GM18873 (cell line): ENCODE data around the gene GLRA1.
"Not testable (repeated sequence)": the region's sequence is repeated elsewhere in the genome, so short reads cannot be mapped to it uniquely, and the experiment has no call there.

ENCODE experiments used
- ATAC-seq: cut with Tn5 transposase; IDR thresholded peaks from one replicate; pipeline ENCODE4 v1.9.1; 2021; ENCODE audit warnings: mild to moderate bottlenecking, moderate library complexity, moderate number of reproducible peaks; ENCODE audit not compliant: unreplicated experiment, low FRiP score

The GLRA1 gene

DNA sequence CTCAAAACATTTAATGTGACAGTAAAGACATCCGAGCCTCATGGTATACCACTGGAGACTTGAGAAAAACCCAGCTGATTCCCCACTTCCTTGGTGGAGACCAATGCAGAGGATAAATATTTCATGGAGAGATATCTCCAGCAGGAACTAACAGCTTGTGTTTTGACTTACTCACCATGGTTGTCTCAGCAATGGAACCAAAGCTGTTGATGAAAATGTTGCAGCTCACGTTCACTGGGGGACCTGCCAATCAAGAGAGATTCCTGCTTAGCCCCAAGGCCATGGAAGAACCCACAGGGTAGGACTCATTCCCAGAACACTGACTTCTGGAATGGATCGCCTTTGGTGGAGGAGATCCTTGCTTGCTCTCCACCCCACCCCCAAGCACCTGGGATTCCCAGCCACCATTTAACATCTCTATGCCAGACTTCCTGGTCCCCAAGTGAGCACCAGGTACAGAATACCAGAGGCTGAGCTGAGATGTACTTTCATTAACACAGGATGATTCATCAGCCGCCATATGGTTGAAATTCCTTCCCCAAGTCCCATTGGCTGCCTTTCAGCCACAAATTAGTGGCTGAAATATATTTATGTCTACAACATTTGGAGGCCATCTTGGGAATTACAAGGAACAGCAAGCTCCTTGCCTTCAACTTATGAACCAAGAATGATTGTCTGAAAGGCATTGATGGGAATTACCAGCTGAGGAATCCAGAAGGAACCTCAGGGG, 37.9 kb downstream of the GLRA1 start:
- no peak for ATAC-seq

DNA sequence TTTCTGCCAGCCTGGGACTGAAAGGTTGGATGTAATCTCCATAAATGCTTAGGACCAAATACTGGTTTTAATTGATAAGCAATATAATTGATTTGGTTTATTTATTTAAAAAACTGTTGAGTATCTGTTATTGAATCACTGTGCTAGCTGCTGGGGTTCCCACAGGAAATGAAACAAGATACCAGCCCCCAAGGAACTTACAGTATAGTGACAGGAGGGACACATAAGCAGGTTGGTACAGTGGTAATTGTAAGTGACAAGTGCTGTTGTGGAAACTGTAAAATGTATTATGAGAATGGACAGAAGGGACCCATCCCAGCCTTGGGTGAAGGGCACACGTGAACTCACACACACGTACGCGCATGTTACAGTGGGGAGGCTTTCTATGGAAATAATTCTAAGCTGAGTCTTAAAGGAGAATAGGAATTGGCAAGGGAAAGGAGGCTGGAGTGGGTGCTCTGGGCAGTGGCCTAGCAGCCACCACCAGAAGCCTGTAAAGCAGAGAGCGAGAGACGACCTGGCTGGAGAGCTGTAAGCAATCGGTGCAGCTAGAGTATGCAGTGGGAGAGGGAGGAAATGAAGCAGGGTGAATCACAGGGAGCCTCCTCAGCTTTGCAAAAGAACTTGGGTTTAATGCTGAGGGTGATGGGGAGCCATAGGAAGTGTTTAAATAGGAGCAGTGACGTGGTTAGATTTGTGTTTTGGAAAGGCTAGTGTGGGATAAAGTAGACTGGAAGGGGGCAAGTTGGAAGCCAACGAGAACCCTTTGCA, 39.3 kb downstream of the GLRA1 start:
- no peak for ATAC-seq

DNA sequence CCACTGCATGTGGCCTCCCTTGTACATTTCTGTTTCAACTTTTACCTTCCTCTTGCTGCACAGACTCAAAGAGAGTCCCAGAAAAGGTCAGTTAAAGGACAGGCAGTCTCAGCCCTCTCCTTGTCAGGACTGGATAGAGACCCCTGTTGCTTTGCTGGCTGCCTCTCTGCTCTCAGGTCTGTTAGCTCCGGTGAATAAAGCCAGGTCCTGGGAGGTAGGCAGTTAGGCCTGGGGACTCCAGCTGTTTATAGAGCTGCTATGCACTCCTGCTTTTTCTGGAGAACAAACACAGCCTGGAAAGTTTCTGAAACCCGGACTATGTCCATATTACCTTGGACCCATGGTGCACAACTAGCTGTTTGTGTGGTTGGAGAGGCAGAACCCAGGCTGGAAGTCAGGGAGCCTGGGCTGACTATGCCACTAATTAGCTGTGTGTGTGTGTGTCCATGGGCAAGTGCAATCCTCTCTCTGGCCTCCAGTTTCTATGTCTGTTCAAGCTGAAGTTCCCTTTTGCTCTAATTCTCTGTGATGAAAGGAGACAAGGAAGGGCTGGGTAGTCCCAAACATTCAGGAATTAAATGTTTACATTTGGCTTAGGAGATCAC, 42.9 kb downstream of the GLRA1 start:
- ATAC-seq, result no peak

DNA sequence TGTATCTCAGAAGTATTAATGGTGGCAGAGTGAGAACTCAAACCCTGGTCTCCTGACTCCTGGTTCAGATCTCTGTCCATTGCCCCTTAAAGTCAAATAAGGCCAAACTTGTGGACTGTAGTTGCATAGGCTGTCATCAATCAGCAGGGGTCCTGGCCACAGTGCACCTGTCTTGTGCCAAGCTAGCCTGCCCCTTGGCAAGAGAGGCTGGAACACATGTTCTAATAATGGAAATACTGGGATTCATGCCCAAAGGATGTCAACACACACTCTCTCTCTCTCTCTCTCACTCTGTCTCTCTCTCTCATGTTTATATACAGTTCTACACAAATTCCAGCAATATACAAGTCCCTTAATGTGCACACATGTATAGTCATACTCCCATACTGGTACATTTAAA, 44.3 kb downstream of the GLRA1 start:
- no peak for ATAC-seq

DNA sequence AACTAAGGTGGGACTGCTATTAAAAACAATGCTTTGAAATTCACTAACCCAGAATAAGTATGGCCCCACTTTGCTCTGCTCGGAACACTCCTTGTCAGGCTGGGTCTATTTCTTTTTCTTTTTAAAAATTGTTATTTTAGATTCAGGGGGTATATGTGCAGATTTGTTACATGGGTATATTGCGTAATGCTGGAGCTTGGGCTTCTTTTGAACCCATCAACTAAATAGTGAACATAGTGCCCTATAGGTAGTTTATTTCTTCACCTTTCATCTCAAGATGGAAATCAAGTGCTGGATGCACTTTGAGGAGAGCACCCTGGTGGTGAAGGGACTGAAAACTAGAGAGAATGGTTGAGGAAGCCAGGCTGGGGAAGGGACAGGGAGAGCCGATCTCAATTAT, 51.0 kb downstream of the GLRA1 start:
- ATAC-seq, result no peak

DNA sequence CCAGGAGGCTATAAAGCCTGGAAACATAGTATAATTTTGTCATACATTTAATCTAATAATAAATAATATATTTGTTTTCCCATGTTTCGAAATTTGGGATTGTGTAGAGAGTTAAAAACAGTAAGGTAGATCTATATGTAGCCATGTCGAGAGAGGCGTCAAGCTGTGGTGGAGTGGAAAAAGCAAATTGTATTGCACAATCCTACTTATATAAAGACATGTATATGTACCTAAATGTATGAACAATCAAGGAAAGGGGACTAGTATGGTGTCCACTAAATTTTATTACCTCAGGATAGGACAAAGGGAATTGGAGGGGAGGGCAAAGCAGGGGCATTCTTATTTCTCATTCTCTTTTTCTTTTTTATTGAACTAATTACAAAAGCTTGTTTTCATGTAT, 52.0 kb downstream of the GLRA1 start:
- ATAC-seq, result no peak

DNA sequence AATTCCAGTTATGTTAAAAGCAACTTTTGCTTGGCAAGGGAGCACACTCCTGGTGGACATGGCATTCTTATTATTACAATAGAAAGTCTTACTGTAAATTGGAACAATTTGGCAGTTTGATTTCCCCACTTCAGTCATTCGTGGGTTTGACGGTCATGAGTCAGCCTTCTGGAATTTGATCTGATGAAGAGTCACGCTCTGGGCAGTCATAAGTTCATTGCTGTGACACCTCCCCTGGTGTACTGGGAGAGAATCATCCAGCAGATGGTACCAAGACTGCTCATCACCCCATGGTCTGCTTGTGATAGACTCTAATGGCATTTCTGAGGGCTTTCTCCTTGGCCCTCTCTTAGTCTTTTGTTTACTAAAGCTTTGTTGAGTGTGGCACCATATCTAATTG, 53.8 kb downstream of the GLRA1 start:
- ATAC-seq, result no peak

DNA sequence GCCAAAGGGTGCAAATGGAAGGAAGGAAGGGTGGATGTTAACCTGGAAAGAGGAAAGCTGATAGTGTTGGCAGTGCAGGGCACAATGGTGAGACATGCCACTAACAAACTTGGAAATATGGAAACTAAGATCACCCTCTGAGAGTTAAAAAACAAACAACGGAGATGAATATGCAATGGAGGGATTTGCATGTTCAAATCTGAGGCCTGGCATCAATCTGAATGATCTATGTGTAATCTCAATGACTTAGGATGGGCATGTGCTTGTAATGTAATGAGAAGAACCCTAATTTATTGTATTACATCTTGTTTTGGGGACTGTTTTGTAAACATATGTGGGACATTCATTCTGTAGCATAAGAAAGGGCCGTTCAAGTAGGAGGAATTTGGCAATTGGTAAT, 54.4 kb downstream of the GLRA1 start:
- ATAC-seq, result no peak

DNA sequence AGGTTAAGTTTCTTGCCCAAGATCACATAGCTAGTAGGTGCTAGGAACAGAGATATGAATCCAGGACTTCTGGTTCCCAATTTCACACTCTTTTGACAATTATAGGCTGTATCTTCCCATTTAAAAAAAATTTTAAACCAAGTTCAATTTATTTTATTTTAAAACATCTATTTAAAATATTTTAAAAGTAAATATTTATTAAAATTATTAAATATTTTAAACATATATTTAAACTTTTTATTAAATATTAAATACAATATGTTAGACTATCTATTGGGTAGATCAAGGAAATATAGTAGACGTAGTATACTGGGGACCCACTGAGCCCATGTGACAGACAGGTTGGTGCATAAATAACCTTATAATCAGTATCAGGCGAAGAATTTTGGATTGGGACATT, 54.8 kb downstream of the GLRA1 start:
- no peak for ATAC-seq

DNA sequence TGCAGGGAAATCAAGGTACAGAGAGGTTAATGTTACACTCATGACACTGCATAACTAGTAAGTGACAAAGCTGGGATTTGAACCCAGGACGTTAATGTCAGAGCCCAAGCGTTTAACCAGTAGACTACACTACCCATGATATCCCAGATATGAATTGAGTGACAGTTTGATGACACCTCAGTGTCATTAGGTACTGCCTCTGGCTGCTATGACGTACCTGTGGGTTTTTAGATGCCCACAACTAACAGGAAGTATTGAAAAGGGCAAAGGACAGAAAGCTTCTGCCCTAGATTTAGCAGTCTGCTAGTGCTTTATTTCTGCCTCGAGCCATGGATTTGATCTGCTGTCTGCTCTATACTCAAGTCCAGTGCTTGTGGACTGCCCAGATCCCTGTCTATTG, 56.2 kb downstream of the GLRA1 start:
- ATAC-seq, result no peak

DNA sequence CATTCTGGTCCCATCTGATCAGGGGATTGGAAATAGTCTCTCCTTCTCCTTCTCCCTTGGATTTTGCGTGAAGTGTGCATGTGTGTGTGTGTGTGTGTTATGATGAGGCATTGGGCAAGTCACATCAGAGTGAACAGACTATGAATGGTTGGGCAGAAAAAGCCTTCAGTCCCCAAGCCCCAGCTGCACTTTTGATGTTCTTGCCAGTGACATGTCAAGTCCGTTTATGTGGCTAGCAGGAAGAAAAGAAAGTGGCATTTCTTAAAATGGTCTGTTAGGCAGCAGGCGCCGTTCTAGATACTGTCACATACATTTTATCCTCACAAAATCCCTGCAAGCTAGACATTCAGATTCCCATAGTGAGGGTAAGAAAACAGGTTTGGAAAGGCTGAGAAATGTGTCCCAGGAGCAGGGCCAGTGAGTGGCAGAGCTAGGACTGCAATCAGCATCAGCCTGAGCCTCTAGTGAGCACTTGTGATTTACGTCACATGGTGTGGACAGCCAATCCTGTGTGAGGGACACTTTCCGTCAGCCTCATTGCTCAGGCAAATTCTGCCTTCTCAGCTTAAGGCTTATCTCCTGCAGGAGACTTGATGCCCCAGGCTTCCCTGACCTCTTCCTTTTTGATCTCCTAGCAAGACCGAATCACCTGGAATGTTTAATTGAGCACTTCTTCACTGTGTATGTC, 60.4 kb downstream of the GLRA1 start:
- no peak for ATAC-seq

DNA sequence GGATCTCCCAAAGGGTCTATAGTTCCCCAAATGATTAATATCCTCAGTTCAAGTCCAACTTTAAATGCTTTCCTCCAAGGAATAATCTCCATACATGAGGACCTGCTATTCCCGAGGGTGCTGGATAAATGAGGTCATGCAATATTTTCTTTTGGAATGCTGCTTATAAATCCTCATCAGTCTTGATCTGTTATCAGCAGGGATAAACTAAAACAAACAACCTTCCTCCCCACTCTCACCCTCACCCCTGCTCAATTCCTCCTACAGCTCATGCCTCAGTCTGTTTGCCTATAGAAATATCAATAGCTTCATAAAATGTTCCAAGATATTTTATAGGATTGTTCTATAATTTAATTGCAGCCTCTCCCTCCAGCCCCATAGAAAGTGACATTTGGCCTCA, 61.1 kb downstream of the GLRA1 start:
- ATAC-seq, result no peak

DNA sequence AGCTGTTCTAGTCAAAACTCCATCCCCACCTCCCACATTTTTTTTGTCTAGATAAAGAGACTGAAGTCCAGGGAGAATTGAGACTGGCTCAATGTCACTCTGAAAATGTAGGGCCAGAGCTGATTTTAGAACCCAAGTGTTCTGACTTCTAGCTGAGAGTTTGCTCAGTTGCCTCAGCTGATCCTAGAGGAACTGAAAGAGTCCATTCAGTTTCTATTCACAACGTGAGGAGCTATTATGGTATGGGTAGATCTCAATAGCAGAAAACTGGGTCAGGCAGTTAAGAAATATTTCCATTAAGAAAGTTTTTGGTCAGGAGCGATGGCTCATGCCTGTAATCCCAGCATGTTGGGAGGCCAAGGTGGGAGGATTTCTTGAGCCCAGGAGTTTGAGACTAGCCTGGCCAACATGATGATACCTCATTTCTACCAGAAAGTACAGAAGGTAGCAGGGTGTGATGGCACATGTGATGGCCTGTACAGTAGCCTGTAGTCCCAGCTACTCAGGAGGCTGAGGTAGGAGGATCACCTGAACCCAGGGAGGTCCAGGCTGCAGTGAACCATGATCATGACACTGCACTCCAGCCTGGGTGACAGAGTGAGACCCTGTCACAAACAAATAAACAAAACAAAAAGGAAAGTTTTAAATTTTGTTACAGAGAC, 61.7 kb downstream of the GLRA1 start:
- ATAC-seq, result no peak

DNA sequence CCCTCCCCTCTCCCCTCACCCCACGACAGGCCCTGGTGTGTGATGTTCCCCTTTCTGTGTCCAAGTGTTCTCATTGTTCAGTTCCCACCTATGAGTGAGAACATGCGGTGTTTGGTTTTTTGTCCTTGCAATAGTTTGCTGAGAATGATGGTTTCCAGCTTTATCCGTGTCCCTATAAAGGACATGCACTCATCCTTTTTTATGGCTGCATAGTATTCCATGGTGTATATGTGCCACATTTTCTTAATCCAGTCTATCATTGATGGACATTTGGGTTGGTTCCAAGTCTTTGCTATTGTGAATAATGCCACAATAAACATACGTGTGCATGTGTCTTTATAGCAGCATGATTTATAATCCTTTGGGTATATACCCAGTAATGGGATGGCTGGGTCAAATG, 63.8 kb downstream of the GLRA1 start:
- not testable (repeated sequence) for ATAC-seq

DNA sequence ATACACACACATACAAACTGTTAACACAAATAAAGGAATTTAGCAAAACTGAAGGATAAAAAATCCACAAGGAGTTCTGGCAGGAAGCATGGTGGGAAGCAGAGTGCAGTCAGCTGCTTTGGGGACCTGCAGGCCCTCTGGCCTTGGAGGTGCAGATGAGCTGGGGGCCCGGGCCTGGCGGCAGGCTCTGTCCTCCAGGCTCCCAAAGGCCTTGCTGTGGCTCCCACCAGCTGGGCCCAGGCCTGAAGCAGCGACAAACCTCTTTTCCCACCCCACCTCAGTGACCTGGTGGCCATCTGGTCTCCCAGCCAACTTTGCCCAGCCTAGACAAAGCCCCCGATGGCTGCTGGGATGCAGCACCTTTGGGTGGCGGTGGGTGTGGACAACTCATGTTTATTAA, 67.8 kb downstream of the GLRA1 start:
- ATAC-seq, result no peak

DNA sequence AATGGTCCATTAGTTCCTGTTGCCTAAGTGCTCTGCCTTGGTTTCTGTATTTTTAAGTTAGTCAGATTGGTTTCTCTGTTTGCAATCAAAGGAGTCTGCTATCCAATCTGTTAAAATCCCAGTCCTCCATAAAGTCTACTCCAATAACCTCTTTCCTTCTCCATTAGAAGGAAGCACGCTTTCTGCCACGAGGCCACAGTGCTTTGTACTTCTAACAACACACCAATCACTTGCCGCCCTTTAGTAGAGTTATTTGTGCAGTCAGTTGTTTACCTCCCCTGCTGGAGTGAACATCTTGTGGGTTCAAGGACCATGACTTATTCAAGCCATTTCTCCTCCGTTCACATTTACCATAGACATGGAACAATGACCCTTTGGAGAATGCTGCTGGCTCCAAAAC, 69.0 kb downstream of the GLRA1 start:
- ATAC-seq, result no peak

DNA sequence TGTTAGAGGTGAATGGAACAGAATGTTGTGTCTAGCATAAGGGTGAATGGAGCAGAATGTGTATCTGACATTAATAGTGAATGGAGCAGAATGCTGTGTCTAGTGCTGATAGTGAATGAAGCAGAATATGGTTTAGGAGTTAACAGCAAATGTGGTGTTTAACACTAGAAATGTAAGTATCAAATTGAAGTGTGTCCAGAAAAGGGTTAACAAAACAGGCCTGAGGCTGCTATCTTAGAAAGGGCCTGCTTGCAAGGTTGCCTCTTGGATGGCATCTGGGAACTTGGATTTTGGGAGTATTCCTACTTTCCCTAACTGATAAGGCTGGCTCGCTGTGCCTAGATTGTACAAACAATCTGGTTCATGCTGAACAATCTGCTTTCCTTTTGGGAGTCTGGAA, 76.8 kb downstream of the GLRA1 start:
- ATAC-seq, result no peak

DNA sequence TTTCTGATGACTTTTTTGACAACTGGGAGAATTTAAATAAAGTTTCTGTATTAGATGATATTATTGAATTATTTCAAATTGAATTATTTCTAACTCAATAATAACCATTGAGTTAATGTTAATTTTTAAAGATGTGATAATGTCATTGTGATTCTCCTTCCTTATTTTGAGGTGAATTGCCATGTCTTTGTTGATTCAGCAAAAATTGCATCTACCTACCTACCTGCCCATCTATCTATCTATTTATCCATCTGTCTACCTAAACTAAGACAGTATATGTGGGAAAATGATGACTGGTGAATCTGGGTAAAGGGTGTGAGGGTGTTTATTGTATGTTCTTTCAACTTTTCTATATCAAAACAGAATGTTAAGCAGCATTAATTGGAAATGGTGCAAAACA, 77.9 kb downstream of the GLRA1 start:
- ATAC-seq, result no peak

DNA sequence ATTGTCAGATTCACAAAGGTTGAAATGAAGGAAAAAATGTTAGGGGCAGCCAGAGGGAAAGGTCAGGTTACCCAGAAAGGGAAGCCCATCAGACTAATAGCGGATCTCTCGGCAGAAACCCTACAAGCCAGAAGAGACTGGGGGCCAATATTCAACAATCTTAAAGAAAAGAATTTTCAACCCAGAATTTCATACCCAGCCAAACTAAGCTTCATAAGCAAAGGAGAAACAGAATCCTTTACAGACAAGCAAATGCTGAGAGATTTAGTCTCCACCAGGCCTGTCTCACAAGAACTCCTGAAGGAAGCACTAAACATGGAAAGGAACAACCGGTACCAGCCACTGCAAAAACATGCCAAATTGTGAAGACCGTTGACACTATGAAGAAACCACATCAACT, 91.8 kb downstream of the GLRA1 start:
- ATAC-seq, result not testable (repeated sequence)

DNA sequence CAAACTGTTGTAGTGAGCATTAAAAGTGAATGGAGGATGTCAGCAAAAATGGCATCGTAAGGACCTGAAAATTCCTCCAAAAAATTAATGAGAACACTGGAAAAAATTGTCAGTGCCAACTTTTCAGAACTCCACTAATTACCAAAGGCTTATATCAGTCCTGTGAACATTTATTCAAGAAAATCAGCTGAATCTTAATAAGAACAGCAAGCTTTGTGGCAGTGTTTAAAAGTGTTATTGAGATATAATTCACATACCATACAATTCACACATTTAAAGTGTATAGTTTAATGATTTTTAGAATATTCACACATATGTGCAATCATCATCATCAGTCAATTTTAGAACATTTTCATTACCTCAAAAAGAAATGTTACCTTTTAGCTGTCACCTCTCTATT, 95.3 kb downstream of the GLRA1 start:
- no peak for ATAC-seq

DNA sequence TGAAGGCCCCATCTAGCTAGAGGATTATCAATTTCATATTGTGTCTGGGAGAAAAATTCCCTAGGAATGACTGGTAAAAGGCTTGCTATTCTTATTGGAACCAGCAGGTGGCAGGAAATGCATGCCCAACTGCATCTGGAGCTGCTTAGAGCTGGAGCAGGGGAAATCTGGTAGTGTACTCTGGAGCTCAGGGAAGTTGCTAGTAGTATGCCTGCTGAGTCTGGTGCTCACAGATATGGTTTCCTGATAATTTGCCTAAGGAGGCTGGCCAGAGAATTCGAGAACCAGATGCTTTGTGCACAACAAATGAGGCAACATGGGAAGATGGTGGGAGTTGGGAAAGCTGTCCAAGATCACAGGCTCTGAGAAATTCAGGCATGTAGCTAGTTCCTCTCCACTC, 99.2 kb downstream of the GLRA1 start:
- ATAC-seq, result no peak
